GM12891 (cell line): Measurements from ENCODE around the gene IRF2BP2.

ENCODE experiments used
- DNase-seq: peaks from one replicate; pipeline ENCODE4 v3.0.0; 2011; ENCODE audit warnings: low spot score; ENCODE audit not compliant: insufficient read length
- FAIRE-seq: peaks from 2 replicates; lab custom pipeline; 2011; peaks lifted over from hg19 to GRCh38; lab: Jason Lieb, UNC
- PAX5 ChIP-seq: IDR thresholded peaks from 2 replicates; pipeline ENCODE4 v1.6.1; 2011; ENCODE audit warnings: low read length, moderate library complexity, mild to moderate bottlenecking; ENCODE audit not compliant: insufficient read depth, severe bottlenecking
- POLR2A ChIP-seq: IDR thresholded peaks from 2 replicates; pipeline ENCODE4 v1.6.1; 2011; ENCODE audit warnings: low read depth, low read length, control low read depth
- POLR2AphosphoS5 ChIP-seq: IDR thresholded peaks from 2 replicates; pipeline ENCODE4 v1.6.1; 2011; ENCODE audit warnings: low read depth, low read length, control low read depth
- POU2F2 ChIP-seq: IDR thresholded peaks from 2 replicates; pipeline ENCODE4 v1.6.1; 2011; ENCODE audit warnings: low read depth, mild to moderate bottlenecking, control low read depth, low read length, moderate library complexity
- SPI1 ChIP-seq: IDR thresholded peaks from 2 replicates; pipeline ENCODE4 v1.6.1; 2011; ENCODE audit warnings: low read depth, low read length, control low read depth
- TAF1 ChIP-seq: IDR thresholded peaks from 2 replicates; pipeline ENCODE4 v1.6.1; 2011; ENCODE audit warnings: low read depth, low read length, control low read depth

Gene IRF2BP2

GRCh38 chr1:234624724-234625117 is 14.7 kb upstream of the IRF2BP2 start:
- no peak for TF ChIP-seq TAF1
- no peak for TF ChIP-seq POLR2AphosphoS5
- TF ChIP-seq POU2F2 = no peak
- no peak for FAIRE-seq
- DNase-seq = no peak

- no peak for TF ChIP-seq TAF1
- TF ChIP-seq POU2F2 = no peak
- no peak for TF ChIP-seq POLR2A
- no peak for TF ChIP-seq POLR2AphosphoS5
- TF ChIP-seq SPI1 = no peak
- TF ChIP-seq PAX5 = no peak
- DNase-seq = no peak
- FAIRE-seq = no peak
These were observed 11.8 kb upstream of the IRF2BP2 start for GRCh38 chr1:234621657-234622335.

- TF ChIP-seq PAX5 (no peak), SPI1 (no peak), POU2F2 (no peak), TAF1 (no peak), POLR2A (no peak), POLR2AphosphoS5 (no peak)
- no peak for DNase-seq
- FAIRE-seq = no peak
These were observed 11.1 kb upstream of the IRF2BP2 start for GRCh38 chr1:234621127-234621468.

GRCh38 chr1:234620272-234621126 is 10.5 kb upstream of the IRF2BP2 start:
- DNase-seq (no peak), FAIRE-seq (no peak)
- TF ChIP-seq POU2F2 (no peak), TAF1 (no peak), POLR2AphosphoS5 (no peak), PAX5 (no peak), SPI1 (no peak), POLR2A (no peak)

GRCh38 chr1:234619794-234620247 is 9.8 kb upstream of the IRF2BP2 start:
- TF ChIP-seq POU2F2 (no peak), TAF1 (no peak), POLR2A (no peak), POLR2AphosphoS5 (no peak), SPI1 (no peak), PAX5 (no peak)
- DNase-seq = no peak
- no peak for FAIRE-seq

- TF ChIP-seq PAX5 (no peak), POU2F2 (no peak), SPI1 (no peak), POLR2A (no peak), TAF1 (no peak), POLR2AphosphoS5 (no peak)
- DNase-seq (no peak), FAIRE-seq (no peak)
These were observed 9.1 kb upstream of the IRF2BP2 start for GRCh38 chr1:234619071-234619480.

- DNase-seq = no peak
- no peak for FAIRE-seq
- TF ChIP-seq POLR2A (no peak), POLR2AphosphoS5 (no peak), POU2F2 (no peak), PAX5 (no peak), SPI1 (no peak), TAF1 (no peak)
These were observed 8.7 kb upstream of the IRF2BP2 start for GRCh38 chr1:234618737-234619049.

GRCh38 chr1:234617986-234618736 is 8.2 kb upstream of the IRF2BP2 start:
- TF ChIP-seq POU2F2 = no peak
- no peak for TF ChIP-seq TAF1
- no peak for TF ChIP-seq SPI1
- TF ChIP-seq PAX5 = no peak
- no peak for TF ChIP-seq POLR2A
- TF ChIP-seq POLR2AphosphoS5 = no peak
- DNase-seq = no peak
- no peak for FAIRE-seq

- DNase-seq (no peak), FAIRE-seq (no peak)
- TF ChIP-seq POU2F2 = peak; percentile 43; the same call in 1 of the 2 replicates
- TF ChIP-seq PAX5 = no peak
These were observed 7.4 kb upstream of the IRF2BP2 start for GRCh38 chr1:234617131-234617985.
